AG10803 (cell line): ENCODE data around the gene SOX2.
"Not testable (repeated sequence)": the region's sequence is repeated elsewhere in the genome, so short reads cannot be mapped to it uniquely, and the experiment has no call there.

ENCODE experiments used
- DNase-seq: peaks from one replicate; pipeline ENCODE4 v3.0.0; 2010; ENCODE audit warnings: low read depth
- H3K4me3 ChIP-seq: 2 replicates; pipeline ENCODE4 v1.5.1; 2011; ENCODE audit warnings: mild to moderate bottlenecking, low read length, control low read depth
- CTCF ChIP-seq: conservative IDR thresholded peaks from 2 replicates; pipeline ENCODE4 v1.5.1; 2011; ENCODE audit warnings: mild to moderate bottlenecking, low read length, control low read depth, inconsistent platforms

SOX2 gene

GRCh38 chr3:181741417-181741816, 29.7 kb downstream of the SOX2 start:
- TF ChIP-seq CTCF = no peak
- DNase-seq = no peak
- no peak overlapping the region for H3K4me3 ChIP-seq

- no peak for DNase-seq
- no peak for TF ChIP-seq CTCF
- H3K4me3 ChIP-seq = no peak overlapping the region
Observed at GRCh38 chr3:181752202-181752671, 40.5 kb downstream of the SOX2 start.

- DNase-seq = no peak
- no peak overlapping the region for H3K4me3 ChIP-seq
- no peak for TF ChIP-seq CTCF
Observed at GRCh38 chr3:181753391-181753790, 41.7 kb downstream of the SOX2 start.

GRCh38 chr3:181755959-181756358, 44.2 kb downstream of the SOX2 start:
- DNase-seq = no peak
- H3K4me3 ChIP-seq = no peak overlapping the region
- TF ChIP-seq CTCF = no peak

GRCh38 chr3:181756645-181757297, 45.0 kb downstream of the SOX2 start:
- no peak for TF ChIP-seq CTCF
- no peak overlapping the region for H3K4me3 ChIP-seq
- DNase-seq = no peak

GRCh38 chr3:181757694-181758306, 46.1 kb downstream of the SOX2 start:
- H3K4me3 ChIP-seq = no peak overlapping the region
- TF ChIP-seq CTCF = no peak
- DNase-seq = no peak

- no peak overlapping the region for H3K4me3 ChIP-seq
- TF ChIP-seq CTCF = no peak
- DNase-seq = no peak
Observed at GRCh38 chr3:181761906-181762305, 50.2 kb downstream of the SOX2 start.

- DNase-seq, H3K4me3 ChIP-seq: not testable (repeated sequence)
Observed at GRCh38 chr3:181764033-181764432, 52.3 kb downstream of the SOX2 start.
